GM19324 (cell line): ENCODE measurements around the gene EXOC3L4.
"Not testable (repeated sequence)": the region's sequence is repeated elsewhere in the genome, so short reads cannot be mapped to it uniquely, and the experiment has no call there.

Experiments used
- ATAC-seq: cut with Tn5 transposase; IDR thresholded peaks from one replicate; pipeline ENCODE4 v1.9.1; 2021; ENCODE audit warnings: mild to moderate bottlenecking, moderate library complexity; ENCODE audit not compliant: unreplicated experiment, low FRiP score

EXOC3L4 gene

DNA sequence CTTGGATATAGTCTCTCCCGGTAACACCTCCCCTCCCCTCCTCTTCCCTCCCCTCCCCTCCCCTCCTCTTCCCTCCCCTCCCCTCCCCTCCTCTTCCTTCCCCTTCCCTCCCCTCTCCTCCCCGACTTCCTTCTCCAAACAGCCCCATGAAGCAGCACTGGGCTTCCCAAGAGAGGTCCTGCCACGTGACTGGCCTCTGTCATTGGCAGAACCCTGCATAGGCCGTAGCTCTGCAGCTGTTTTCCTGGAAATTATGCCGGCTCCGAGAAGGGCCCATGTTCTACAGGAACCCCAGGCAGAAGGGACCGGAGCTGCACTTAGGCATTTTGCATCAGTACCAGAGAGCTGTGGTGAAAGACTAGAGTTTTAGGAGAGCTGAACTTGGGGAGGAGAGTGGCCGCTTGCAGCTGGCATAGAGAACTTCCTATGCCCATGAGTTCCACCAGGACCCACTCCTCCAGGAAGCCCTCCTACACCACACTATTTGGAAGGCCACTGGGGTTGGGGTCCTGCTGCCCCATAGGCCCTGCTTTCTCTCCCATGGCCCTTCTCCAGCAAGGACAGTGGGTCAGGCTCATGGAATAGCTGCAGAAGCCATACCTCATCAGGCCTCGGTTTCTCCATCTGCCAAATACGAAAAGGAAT lies 23.6 kb downstream of the EXOC3L4 start:
- no peak for ATAC-seq

DNA sequence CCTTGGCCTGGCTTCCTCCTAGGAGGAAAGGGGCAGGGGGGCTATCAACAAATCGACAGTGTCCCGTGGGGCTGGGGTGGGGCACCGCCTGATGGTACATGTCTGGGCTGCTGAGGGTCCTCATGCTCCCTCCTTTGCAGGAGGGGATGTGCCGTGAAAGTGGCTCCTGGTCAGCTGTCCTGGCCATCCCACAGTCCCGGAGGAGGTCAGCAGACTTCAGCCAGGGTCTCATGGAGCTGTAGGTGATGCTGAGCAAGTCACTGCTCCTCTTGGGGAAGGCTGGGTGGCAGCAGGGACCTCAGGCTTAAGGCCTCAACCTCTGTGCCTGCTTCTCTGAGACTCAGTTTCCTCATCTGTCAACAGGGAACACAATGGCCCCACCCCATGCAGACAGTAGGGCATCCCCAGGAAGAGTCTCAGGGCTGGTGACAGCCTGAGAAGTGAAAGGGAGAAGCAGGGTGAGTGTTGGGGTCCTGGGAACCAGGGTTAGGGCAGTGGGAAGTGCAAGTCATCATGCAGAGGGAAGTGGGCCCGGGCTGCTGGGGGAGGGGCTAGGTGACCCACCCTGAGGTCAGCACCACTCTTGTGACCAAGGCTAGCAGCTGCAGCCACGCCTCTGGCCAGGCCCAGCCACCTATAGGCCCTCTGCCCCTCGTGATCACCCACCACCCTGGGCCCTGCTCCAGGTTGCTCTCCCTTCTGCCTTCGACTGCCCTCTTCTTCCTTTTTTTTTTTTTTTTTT lies 24.3 kb downstream of the EXOC3L4 start:
- ATAC-seq: no peak

DNA sequence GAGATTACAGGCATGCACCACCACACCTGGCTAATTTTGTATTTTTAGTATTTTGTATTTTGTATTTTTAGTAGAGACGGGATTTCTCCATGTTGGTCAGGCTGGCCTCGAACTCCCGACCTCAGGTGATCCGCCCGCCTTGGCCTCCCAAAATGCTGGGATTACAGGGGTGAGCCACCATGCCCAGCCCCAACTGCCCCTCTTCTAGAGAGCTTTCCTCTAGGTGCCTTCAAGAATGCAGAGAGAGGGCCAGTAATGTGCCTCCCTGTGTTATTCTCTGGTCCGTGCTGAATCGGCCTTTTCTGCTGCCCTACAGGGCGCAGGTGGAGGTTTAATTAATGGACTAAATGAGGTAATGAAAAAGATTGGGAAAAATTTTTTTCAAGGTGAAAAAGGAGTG lies 25.0 kb downstream of the EXOC3L4 start:
- not testable (repeated sequence) for ATAC-seq

DNA sequence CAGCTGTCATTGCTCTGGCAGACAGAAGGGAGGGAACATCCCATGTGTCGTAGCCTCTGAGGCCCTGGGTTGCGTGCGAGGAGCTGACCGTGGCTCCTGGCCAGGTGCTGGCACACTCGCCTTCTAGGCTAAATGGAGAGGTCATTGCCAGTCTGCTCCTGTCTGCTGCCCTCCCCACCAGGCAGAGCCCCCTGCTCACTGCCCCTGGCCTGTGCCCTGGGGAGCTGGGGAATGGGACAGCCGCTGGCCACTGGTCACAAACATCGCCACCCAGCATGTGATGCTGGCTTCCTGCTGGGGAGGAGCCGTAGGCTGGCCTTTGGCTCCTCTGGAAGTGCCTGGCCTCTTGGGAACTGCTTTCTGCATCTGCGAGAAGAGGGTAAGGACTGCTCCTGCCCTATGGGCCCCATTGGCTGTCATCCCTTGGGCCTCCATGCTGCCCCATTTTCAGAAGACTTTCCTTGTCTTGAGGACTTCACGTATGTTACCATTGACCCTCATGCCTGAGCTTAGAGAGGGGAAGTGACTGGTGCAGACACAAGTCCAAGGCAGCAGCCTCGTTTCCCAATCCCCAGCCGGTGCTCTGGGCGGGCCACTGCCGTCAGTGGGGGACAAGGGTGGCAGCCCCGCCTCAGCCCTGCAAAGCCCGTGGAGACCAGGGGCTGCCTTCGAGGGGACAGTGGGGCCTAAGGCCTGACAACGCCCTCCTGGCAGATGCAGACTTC lies 26.8 kb downstream of the EXOC3L4 start:
- no peak for ATAC-seq

DNA sequence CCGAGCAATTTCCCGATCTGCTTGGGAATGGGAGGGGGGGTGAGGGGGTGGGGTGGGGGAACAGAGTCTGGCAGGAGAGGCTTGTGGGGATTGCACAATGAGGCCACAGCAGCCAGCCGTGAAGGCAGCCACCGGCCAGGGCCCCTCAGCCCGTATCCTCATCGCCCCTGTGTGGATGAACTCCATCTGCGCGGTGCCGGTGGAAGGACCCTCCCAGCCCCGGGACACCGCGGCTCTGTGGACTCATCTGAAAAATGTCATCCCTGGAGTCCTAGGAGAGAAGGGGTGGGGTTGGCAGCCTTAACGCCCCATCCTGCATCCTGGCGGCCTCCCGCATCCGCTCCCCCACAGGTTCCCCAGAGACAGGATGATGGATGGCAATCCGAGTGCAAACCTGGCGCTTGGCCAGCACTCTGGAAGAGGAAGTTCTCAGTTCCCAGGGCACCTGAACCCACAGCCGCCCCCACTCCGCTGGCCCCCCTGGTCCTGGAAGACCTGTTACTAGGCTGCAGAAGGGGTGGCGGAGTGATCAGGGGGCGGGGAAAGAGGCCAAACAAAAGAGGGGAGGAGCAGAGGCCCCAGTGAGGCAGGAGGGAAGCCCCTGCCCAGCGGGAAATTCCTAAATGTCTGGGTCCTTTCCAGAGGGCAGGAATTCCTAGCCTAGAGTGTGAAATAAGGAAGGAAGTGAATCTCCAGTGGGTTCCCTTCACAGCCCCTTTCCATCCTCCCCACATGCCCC lies 27.5 kb downstream of the EXOC3L4 start:
- ATAC-seq: no peak

DNA sequence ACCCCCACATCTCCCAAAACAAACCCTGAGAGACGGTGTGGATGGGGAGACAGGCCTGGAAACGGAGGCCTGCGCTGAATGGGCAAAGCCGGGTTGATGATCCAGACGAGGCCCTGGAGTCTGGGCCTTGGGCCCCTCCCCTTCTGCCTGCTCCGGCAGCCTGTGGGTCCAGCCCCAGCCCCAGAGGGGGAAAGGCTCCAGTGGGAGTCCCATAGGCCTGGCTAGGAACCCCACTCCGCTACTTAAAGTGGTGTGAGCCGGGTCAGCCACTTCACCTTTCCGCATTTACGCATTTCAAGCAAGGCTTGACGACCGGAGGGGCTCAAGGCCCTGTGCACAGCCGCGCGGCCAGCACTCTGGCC lies 28.0 kb downstream of the EXOC3L4 start:
- no peak for ATAC-seq

DNA sequence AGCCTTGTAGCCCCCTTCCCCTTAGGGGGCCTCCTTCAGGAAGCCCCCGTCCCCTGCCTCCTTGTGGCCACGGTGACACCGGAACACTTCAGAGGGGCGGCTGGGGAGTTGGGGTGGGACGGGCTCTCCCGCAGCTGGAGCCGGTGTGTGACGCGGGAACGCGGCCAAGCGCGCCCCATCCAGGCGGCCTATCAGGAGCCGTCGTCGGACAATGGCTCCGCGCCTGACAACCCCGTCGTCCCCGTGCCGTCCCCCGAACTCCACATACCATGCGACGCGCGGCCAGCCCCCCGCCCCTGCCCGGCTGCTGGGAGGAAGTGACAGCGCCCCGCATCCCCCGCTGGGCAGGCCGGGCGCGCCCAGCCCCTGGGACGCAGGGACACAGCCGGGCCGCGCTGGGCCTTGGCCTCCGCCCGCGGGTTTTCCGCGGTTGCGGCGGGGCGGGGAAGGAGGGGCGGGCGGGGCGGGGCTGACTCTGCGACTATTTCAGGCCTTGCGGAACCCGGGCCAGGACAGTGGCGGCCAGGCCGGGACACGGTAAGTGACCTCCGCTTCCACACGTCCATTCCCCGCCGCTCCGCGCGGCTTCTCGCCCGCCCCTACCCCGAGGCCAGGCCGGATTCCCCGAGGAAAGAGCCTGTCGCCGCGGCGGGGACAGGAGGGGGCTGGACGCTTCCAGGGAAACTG lies 28.6 kb downstream of the EXOC3L4 start, which contains the start of gene TNFAIP2:
Gene TNFAIP2 (plus strand): TSS at position 515 of the 687 bp plus-strand sequence. CDS start 2,997 bp downstream, outside the sequence.
- no peak for ATAC-seq

DNA sequence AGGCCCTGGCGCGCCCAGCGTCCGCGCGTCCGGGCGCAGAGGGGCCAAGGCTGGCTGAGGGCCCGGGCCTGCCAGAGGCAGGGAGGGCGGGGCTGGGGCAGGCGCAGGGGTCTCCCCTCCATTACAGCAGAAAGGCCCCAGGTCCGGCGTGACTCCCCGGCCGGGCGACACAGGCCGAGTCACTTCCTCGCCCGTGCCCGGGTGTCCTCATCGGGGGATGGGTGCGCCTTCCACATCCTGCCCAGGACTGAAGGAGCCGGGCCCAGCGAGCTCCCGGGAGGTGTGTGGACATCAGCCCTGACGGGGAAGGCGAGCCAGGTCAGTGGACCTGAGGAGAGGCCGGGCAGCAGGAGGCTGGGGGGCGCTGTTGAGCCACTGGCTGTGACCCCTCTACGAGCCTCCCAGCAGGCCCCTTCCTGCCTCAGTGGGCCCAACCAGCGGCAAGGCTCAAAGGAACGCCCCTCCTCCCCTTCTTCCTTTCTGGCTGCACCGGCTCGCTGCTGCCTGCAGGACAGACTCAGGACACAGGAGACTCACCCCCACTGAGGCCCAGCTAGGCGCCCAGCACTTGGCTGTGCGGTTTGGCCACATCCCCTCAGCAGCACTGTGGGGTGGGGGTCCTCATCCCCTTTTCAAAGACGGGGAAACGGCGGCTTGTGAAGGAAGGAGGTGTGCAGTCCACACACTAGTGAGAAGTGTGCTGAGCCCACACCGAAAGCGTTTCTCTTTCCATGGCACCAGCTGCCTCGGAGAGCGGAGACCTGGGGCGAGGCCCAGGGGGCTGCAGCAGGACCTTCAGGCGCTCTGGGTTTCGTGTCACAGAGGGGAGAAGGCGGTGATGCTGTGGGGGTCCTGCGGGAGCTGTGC lies 29.3 kb downstream of the EXOC3L4 start:
- no peak for ATAC-seq

DNA sequence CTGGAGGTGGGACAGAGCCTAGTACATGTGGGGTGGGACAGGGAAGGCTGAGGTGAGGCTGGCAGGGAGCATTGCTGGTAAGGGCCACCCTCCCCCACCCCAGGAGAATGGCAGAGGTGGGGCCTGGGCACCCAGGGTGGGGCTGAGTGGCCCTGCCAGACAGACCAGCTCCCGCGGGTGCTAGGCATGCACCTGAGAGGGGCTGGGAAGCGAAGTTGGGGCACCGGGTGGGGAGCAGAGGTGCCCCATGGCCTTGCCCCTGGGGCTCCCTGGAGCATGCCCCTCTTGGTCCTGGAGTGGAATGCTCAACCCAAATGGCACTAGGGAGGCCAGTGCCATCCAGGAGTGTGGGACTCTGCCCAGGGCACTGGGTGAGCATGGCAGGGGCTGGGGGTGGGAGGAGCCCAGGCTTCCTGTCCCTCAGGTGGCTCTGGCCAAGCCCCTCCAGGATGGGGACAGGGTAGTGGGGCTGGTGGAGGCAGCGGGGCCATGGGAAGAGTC lies 30.0 kb downstream of the EXOC3L4 start:
- no peak for ATAC-seq

DNA sequence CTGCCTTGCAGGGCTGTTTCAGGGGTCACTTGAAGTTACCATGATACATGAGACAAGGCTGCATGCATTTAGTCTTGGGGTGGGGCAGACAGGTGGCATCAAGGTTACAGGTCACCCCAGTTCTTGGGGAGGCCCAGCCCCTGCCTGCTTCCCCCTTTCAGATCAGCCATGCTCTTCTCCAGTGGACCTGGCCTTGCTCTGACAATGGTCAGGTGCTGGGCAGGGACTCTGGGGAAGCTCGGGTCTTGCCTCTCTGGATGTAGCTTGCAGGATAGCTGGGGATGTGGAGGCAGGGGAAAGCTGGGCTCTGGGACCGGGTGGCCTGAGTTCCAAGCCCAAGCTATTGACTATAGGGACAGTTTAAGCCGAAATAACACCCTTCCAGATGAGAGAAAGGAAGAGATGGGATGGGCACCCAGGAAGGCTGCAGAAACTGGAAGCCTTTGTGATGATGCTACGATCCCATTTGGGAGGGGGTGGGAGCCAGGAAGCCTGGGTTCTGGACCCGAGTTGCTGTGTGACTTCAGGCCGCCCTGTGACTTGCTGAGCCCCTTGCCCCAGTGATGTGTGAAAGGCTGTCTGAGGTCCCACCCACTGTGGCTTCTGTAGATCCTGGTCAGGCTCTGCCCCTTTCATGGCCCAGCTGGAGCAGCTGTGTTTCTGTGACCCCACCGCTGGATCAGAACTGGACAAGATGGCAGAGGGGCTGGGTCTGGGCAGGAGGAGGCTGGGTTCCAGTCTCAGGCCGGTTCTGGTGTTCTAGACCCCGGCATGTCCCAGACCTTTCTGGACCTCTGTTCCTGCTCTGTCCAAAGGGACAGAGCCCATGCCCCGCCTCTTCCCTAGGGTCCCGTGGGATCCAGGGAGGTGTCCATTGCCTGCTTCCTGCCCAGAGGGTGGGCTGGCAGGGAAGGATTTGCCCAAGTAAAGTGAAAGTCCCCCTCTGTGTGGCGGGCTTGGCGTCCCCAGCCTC lies 30.9 kb downstream of the EXOC3L4 start:
- no peak for ATAC-seq

DNA sequence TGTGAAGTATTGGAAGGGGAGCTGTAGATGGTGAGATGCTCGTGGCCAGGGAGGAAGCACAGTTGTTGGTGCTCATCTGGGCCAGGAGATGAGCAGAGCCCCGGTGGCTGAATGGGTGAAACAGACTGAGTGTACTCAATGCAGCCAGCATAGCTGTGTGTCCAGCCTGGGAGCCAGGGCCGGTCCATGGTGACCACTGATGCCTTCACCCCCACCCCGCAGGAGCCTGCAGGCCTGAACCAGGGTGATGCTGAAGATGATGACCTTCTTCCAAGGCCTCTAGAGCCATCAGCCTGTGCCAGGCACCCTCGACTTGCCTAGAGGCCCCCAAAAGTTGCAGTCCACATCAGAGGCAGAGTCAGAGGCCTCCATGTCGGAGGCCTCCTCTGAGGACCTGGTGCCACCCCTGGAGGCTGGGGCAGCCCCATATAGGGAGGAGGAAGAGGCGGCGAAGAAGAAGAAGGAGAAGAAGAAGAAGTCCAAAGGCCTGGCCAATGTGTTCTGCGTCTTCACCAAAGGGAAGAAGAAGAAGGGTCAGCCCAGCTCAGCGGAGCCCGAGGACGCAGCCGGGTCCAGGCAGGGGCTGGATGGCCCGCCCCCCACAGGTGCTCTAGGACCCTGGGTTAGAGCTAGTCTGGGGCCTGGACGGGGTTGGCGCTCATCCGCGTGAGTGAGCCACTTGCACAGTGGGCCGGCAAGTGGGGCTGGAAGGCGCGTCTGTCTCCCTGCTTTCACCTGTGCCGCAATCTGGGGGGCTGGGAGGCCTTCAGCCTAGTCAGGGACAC lies 31.8 kb downstream of the EXOC3L4 start:
- ATAC-seq: no peak

DNA sequence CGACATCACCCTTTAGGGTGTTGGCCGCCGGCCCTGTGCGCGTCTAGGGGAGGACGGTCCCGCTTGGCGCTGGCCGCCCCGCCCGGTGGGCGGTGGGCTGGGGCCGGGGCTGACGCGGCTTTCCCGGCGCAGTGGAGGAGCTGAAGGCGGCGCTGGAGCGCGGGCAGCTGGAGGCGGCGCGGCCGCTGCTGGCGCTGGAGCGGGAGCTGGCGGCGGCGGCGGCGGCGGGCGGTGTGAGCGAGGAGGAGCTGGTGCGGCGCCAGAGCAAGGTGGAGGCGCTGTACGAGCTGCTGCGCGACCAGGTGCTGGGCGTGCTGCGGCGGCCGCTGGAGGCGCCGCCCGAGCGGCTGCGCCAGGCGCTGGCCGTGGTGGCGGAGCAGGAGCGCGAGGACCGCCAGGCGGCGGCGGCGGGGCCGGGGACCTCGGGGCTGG lies 32.4 kb downstream of the EXOC3L4 start:
- ATAC-seq: no peak

DNA sequence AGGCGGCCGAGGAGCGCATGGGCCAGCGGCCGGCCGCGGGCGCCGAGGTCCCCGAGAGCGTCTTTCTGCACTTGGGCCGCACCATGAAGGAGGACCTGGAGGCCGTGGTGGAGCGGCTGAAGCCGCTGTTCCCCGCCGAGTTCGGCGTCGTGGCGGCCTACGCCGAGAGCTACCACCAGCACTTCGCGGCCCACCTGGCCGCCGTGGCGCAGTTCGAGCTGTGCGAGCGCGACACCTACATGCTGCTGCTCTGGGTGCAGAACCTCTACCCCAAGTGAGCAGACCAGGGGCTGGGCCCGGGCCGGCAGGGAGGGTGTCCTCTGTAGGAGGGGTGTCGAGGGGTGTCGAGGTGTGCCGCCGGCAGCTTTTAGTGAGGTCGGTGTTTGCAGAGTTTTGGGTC lies 32.8 kb downstream of the EXOC3L4 start:
- ATAC-seq: no peak

DNA sequence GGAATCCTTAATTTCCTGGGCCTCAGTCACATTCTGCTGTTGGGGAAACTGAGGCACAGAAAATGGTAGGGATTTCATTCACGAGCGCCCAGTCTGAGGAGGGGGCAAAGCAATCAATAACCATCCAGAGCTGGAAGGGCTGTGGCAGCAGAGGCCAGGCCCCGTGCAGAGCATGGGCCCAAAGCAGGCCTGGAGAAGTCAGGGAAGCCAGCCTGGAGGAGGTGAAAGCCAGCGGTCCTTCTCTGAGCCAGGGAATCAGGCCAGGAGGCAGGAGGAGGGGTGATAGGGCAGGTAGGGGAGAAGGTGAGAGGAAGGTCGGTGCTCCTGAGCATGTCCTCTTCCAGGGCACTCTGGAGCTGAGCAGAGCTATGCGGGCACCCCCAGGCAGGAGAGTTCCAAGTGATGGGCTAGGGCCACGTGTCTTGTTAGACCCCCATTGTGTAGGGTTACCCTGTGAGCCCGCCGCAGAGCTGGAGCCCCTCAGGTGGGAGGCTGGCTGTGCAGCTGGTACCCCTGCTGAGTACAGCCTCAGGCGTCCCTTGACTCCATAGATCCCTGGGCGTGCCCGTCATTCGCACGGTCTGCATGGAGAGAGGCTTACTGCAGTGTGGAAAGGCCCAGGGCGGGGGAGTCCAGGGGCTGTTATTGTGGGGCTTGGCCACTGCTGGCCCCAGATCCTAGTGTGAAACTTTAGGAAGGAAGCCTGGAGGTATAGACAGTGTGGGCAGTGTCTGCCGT lies 33.5 kb downstream of the EXOC3L4 start:
- no peak for ATAC-seq

DNA sequence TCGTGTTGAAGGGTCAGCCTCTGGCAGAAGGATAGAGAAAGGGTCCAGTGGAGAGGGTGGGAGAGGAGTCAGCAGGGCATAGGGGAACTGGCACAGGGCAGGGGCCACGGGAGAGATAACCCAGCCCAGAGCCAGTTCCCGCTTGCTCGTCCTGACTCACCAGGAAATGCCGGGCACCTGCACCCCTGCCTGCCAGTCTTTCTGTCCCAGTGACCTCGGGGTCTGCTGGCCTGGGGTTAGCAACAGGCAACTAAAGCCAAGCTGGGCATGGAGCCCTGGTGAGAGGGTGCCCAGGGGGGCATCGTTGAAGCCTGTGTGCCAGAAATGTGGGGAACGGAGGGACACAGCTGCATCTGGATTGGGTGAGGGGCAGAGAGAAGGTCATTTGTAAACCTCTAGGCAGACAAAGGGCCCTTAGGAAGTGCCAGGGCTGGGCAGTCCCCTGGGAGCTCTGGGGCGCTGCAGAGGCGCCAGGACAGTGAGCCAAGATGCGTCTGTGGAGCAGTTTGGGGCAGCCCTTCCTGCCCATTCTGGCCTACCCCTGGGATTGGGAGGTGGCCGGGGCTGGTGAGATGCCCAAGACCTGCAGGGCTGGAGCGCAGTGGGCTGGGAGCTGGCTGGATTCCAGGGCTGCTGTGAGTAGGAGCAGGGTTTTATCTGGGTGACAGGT lies 34.2 kb downstream of the EXOC3L4 start:
- ATAC-seq: no peak
